ENCODE results near the gene SULT1E1. TPM values are rescaled to one million over a fixed set of nuclear protein-coding genes. Genes with fewer than 3 reads are reported as not detected.

The SULT1E1 gene, protein sequence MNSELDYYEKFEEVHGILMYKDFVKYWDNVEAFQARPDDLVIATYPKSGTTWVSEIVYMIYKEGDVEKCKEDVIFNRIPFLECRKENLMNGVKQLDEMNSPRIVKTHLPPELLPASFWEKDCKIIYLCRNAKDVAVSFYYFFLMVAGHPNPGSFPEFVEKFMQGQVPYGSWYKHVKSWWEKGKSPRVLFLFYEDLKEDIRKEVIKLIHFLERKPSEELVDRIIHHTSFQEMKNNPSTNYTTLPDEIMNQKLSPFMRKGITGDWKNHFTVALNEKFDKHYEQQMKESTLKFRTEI
- total RNA-seq (2021; fragmentation: NEBNext Ultra II Directional; extraction: Animal tissue kit (Norgen Biotek cat#: 25700)) (not detected in 2 replicates), polyA plus RNA-seq (2011; rRNA removed) (not detected in 2 replicates), polyA minus RNA-seq (2011; rRNA and poly(A)+ RNA removed) (not detected in 2 replicates)
- not detected for polyA plus RNA-seq (2011; cell fraction: cytosol; rRNA removed)
- not detected for polyA plus RNA-seq (2011; cell fraction: nucleus; rRNA removed)
- polyA plus RNA-seq (2012, experiment 1 of 2): not detected in 4 replicates
- not detected for polyA plus RNA-seq (2012, experiment 2 of 2)
- polyA plus RNA-seq (2013, experiment 1 of 2): not detected
- 0.02 TPM for polyA plus RNA-seq (2013, experiment 2 of 2)
- polyA minus RNA-seq (2011; cell fraction: cytosol; rRNA and poly(A)+ RNA removed): not detected
- polyA minus RNA-seq (2011; cell fraction: nucleus; rRNA and poly(A)+ RNA removed): not detected
- long read RNA-seq, experiment 1: 0 reads
- long read RNA-seq, experiment 2: 0 reads

DNA sequence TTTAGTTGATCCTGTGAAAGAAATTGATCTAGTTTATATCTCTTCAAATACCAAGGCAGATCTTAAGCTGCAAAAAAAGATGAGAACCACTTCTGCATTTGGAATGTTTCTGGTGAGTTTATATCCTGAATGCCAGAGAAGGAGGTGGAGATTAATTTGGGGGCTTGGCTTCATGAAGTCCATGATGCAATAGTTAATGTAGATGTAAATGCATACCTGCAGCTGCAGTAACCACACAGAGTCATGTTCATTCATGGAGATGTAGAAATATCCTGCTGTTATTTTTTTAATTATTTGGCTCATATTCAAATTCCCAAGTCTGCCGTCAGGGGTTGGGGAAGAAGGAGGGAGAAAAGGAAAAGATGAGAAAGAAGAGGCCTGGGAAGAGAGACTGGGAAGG, at the start of gene SULT1E1:
Gene SULT1E1 (minus strand): TSS at position 94 of the 400 bp plus-strand sequence. CDS start 2,501 bp downstream, outside the sequence.
- Histone ChIP-seq H3K14ac (ENCODE audit: insufficient read length) (no peak within 1 kb of the TSS), H3K23me2 (ENCODE audit: low read depth, low read length) (no peaks in the 10 kb centered on the region), H4K5ac (ENCODE audit: insufficient read length, low read depth, low read length) (no peak within 1 kb of the TSS), H3K4ac (replicated peaks; ENCODE audit: insufficient read length, low read depth, low read length) (no peak within 1 kb of the TSS), H2BK15ac (ENCODE audit: low read length) (no peak within 1 kb of the TSS), H3K4me1 (replicated peaks in 1 of 4; ENCODE audit: control insufficient read depth in 3 of 4, insufficient read depth in 4 of 4, low read length in 3 of 4) (peaks cover 0 to 2% (median 0%) of the 10 kb centered on the region in 4 experiments; a peak in 1 of 7 replicates), H3K27ac (ENCODE audit: low read depth, low read length) (no peak within 1 kb of the TSS), H4K91ac (replicated peaks; ENCODE audit: insufficient read length, low read length) (no peak within 1 kb of the TSS), H3K4me2 (ENCODE audit: insufficient read depth in 1 of 2, low read depth in 2 of 2, low read length in 2 of 2) (no peak within 1 kb of the TSS), H2BK5ac (ENCODE audit: low read depth, low read length) (no peak within 1 kb of the TSS), H2BK120ac (replicated peaks; ENCODE audit: low read depth, low read length) (no peak within 1 kb of the TSS), H3K79me1 (ENCODE audit: low read depth, low read length) (no peaks in the 10 kb centered on the region), H3K9me3 (ENCODE audit: insufficient read depth in 2 of 2, low read depth in 1 of 2, low read length in 1 of 2) (no peaks in the 10 kb centered on the region), H2BK12ac (ENCODE audit: low read depth, low read length) (no peak within 1 kb of the TSS), H2AFZ (ENCODE audit: low read length) (peak within 1 kb of the TSS; percentile 51; the same call in 1 of the 2 replicates), H3K79me2 (ENCODE audit: control insufficient read depth in 1 of 2, insufficient read depth in 2 of 2, low read length in 2 of 2) (no peaks in the 10 kb centered on the region), H3K23ac (ENCODE audit: insufficient read length) (no peak within 1 kb of the TSS), H4K20me1 (replicated peaks in 1 of 2; ENCODE audit: control insufficient read depth in 1 of 2, insufficient read depth in 2 of 2, low read length in 2 of 2) (no peaks in the 10 kb centered on the region), H3K36me3 (ENCODE audit: control insufficient read depth in 2 of 4, insufficient read depth in 4 of 4, low read length in 3 of 4) (no peaks in the 10 kb centered on the region), H3K9ac (replicated peaks in 1 of 4; ENCODE audit: extremely low read depth in 1 of 4, low read depth in 3 of 4, low read length in 3 of 4) (no peak within 1 kb of the TSS), H2AK5ac (ENCODE audit: low read depth, low read length) (no peak within 1 kb of the TSS), H3K27me3 (replicated peaks in 1 of 4; ENCODE audit: control insufficient read depth in 3 of 4, extremely low read depth in 1 of 4, insufficient read depth in 3 of 4, low read length in 3 of 4) (peaks cover 0 to 1% (median 0%) of the 10 kb centered on the region in 4 experiments; a peak in 1 of 7 replicates), H3K18ac (ENCODE audit: extremely low read depth, low read length) (no peak within 1 kb of the TSS), H3K4me3 (ENCODE audit: extremely low read depth in 1 of 4, insufficient read depth in 2 of 4, low read depth in 3 of 4, low read length in 4 of 4) (no peak within 1 kb of the TSS), H3K56ac (replicated peaks; ENCODE audit: insufficient read length, low read depth, low read length) (no peak within 1 kb of the TSS), H2BK20ac (ENCODE audit: low read length) (no peak within 1 kb of the TSS), H4K8ac (ENCODE audit: extremely low read depth, insufficient read depth, low read length) (no peak within 1 kb of the TSS)
- POLR2A ChIA-PET (ENCODE audit: partially characterized antibody): no interaction called here
- FAIRE-seq (no peak), DNase-seq (ENCODE audit: low read depth in 1 of 2, low spot score in 2 of 2) (no peak)
- TF ChIP-seq CEBPB (IDR thresholded peaks at IDR 0.05; ENCODE audit: low read depth, low read length) (peak; percentile 75), SRF (IDR thresholded peaks at IDR 0.05; ENCODE audit: low read depth, low read length) (no peak), TCF12 (IDR thresholded peaks at IDR 0.05; ENCODE audit: low read depth, low read length) (no peak)
- CTCF ChIA-PET (ENCODE audit: partially characterized antibody): interaction anchor here (0.6 kb wide), 1 partner anchor 542 kb away, joined by 6 read pairs; no protein-coding TSS in a partner anchor
- 57% methylated on average over 1 of the region's 1 CpG; no CpG with 5 or more reads in 1 of the 2 experiments for WGBS, 2 experiments (ENCODE audit: extremely low coverage in 1 of 2, insufficient coverage in 1 of 2, insufficient read length in 1 of 2, insufficient replicate concordance in 2 of 2, low coverage in 1 of 2, low lambda C conversion rate in 2 of 2, missing lambda C conversion rate in 1 of 2)
